GM18951 (cell line): Measurements from ENCODE around the gene ZNF524.

ENCODE experiments used
- POLR2A ChIP-seq: IDR thresholded peaks from 4 replicates; pipeline ENCODE4 v1.6.1; 2011; ENCODE audit warnings: mild to moderate bottlenecking; ENCODE audit not compliant: insufficient read length, insufficient read depth; ENCODE audit errors: extremely low read depth
- in situ Hi-C: fragments of 300-500 bp; cut with MboI; formaldehyde crosslinking; loops from one replicate; pipeline ENCODE4 v1.12.0; 2022; ENCODE audit warnings: low sequenced_read_pairs, mixed read lengths, inconsistent platforms; ENCODE audit not compliant: unreplicated experiment

The ZNF524 gene

DNA sequence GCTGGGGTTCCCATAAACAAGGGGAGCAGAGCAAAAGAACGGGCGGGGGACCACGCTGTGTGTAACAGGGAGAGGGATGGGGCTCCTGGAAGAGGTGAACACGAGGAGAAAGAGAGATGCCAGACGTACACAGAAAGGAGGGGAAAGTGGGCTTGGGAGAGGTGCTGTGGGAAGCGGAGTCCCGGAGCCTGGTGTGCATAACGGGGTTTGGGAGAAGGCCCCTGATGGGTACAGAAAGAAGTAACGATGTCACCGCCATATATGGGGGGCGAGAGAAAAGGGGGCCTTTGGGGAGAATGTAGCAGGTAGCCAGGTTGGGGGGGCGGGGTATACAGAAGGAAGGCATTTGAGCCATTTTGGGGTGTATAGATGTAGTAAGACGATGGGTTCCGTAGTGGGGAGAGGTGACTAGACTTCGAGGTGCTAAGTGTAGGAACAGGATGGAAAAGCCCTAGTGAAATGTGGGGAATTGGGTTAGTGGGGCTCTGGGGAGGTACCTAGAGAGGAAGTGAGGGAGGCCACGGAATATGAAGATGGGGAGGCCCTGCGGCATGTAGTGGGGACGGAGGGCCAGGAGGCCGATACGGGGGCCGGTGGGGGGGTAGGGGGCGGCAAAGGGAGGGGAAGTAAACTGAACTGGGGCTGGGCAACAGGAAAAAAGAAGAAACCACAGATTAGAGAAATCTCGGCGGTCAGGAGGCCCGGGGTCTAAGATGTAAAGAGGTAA is 41.5 kb downstream of the ZNF524 start:
- in situ Hi-C loops = no loop called here
- no peak for TF ChIP-seq POLR2A

DNA sequence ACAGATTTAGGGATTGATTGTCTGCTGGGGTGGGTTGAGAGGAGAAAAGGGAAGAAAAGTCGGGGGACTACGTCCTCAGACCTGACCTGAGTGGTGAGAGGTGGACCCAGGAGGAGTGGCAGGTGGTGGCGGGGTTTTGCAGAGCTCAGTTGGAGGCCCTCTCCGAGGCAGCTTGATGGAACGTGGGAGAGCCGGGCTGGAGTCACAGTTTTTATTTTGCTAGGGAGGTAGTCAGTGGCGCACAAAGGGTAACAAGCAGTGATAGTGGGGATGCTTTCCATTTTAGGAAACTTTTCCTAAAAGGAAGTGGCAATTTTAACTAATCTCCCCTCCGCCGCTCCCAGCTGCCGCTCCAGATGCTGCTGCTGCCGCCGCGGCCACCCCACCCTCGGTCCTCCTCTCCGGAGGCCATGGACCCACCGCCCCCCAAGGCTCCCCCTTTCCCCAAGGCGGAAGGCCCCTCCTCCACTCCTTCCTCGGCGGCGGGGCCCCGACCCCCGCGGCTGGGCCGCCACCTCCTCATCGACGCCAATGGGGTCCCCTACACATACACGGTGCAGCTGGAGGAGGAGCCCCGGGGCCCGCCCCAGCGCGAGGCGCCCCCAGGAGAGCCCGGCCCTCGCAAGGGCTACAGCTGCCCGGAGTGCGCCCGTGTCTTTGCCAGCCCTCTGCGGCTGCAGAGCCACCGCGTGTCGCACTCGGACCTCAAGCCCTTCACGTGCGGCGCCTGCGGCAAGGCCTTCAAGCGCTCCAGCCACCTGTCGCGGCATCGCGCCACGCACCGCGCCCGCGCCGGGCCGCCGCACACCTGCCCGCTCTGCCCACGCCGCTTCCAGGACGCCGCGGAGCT is 42.3 kb downstream of the ZNF524 start:
- in situ Hi-C loops = no loop called here
- peak; percentile 35 for TF ChIP-seq POLR2A

DNA sequence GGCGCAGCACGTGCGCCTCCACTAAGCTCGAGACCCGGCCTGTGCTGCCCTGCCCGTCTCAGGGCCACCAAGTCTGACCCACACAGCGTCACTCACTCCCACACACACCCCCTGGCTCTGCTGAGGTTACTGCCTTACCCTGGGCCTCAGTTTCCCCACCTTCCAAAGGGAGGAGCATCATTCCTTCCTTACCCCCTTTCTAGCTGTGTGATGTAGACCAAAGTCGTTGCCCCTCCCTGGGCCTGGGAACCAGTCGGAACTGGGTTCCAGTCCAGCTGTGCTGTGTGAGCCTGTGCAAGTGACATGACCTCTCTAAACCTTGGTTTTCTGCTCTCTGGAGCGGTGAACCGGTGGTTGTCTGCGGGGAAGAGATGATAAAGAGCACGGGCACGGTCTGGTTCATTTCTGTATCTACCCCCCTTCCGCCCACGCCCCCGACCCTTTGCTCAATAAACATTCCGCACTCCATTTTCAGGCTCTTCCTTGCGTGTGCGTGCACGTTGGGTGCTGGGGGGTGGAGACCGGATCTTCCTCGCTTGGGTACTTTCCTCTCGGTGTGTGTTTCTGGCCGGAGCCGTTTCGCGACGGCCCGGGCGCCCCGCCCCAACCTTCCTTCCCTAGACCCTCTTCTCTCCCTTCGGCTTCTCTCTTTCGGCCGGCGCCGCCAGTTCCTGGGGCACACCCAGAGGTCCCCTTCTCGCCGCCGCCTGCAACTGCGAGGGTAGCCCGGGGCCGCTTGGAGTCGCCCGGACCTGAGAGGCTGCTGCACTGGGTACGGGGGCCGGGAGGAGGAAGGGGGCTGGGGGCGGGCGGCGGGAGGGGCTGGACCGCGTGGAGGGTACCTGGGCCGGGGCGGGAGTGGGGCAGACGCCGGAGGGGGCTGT is 43.2 kb downstream of the ZNF524 start, which contains the start of gene ZNF581:
Gene ZNF581 (plus strand): TSS at position 647 of the 884 bp plus-strand sequence. CDS start 923 bp downstream, outside the sequence.
- in situ Hi-C loops = no loop called here
- peak; percentile 56 for TF ChIP-seq POLR2A

DNA sequence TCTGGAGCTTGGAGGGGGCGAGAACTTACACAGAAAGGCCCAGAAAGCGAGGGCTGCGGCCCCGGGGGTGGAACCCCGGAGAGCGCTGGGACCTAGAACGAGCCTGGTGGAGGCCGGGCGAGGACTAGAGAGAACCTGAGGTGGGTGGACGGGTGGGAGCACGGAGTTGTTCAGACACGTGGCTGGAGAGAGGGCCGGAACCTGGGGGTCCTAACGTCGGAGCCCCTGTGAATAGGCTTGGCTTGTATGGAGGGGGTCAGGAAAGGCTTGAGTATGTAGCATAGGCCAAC is 43.7 kb downstream of the ZNF524 start:
- in situ Hi-C loops = no loop called here
- no peak for TF ChIP-seq POLR2A

DNA sequence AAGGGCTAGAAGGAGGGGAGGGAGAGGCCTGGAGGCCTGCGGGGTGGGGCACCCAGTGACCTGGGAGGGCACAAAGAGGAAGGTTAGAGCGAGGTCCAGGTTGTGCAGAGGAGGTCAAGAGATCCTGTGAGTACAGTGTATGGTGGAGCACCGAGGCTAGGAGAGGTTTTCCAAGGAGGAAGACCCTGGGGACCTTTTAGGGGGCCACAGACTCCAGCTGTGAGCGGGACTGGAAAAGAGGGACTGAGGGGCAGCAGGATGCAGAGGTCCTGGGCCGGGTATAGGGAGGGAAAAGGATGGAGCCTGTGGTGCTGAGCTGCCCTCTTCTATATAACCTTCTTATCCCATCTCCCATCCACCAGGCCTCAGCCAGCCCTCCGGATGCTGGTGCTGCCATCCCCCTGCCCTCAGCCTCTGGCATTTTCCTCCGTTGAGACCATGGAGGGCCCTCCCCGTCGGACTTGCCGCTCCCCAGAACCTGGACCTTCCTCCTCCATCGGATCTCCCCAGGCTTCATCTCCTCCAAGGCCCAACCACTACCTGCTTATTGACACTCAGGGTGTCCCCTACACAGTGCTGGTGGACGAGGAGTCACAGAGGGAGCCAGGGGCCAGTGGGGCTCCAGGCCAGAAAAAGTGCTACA is 44.2 kb downstream of the ZNF524 start:
- in situ Hi-C loops = no loop called here

DNA sequence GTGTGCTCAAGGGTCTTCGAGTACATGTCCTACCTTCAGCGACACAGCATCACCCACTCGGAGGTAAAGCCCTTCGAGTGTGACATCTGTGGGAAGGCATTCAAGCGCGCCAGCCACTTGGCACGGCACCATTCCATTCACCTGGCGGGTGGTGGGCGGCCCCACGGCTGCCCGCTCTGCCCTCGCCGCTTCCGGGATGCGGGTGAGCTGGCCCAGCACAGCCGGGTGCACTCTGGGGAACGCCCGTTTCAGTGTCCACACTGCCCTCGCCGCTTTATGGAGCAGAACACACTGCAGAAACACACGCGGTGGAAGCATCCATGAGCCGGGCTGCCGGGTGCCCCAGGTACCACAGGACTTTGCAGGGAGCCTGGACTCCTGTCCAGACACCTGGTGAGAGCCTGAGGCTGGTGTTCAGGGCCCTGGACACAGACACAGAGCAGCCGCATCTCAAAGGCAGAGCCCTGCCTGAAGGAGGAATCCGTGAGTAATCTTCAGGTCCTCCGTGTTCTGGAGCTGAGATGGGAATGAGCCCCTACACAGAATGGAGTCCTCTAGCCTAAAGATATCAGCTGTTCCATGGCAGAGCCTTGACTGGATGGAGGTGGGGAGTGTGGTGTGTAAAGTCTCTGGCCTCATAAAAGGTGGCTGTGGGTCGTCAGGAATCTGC is 44.9 kb downstream of the ZNF524 start:
- no peak for TF ChIP-seq POLR2A
- in situ Hi-C loops = no loop called here

More for the DNA sequence above, 44.2 kb downstream of the ZNF524 start:
- TF ChIP-seq POLR2A = no peak

DNA sequence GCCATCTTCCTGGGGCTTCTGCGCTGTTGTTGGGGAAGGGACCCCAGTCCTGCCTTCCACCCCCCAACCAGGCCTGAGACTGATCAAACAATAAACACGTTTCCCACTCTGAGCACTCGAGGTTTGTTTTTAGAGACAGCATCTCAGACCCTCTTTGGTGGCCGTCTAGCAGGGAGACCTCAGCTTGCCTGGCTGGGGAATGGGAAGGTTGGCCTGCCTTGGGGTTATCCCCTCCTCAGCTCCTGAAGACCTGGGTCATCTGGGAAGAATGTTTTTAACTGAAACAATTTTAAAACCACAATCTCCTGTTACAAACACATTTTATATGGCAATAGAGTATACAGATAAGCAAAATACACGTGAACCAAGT is 45.4 kb downstream of the ZNF524 start:
- in situ Hi-C loops = no loop called here
- no peak for TF ChIP-seq POLR2A

DNA sequence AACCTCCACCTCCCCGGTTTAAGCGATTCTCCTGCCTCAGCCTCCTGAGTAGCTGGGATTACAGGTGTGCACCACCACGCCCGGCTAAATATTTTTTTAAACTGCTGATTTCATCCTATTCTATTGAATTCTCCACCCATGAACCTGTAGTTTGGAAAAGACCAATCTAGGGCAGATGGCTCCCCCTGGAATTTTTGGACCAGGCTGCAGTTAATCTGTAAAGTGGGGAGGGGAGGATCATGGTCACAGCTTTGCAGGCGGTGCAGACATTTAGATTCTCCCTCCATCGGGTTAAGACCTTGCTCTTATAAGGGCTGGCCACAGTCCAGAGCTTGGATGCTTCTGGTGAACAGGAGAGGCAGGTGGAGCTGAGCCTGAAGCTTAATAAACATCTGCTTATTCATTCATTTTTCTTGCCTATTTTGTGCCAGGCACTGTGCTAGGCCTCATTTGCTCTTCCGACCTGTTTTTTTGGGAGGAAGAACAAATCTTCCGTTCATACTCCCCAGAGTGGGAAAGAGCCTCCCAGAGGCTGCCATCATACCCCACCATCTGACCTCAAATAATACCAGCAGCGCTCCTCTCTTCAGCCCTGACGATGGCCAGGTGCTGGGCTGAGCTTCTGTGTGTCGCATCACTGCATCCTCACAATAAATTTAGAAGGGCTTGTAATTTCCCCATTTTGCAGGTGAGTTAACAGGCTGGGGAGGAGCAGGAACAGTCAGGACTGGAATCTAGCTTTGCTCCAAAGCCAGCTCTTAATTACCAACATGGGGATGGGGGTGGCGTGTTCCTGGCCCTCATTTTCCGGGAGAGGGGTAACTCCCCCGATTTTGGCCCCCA is 47.0 kb downstream of the ZNF524 start:
- TF ChIP-seq POLR2A = no peak
- in situ Hi-C loops = no loop called here

DNA sequence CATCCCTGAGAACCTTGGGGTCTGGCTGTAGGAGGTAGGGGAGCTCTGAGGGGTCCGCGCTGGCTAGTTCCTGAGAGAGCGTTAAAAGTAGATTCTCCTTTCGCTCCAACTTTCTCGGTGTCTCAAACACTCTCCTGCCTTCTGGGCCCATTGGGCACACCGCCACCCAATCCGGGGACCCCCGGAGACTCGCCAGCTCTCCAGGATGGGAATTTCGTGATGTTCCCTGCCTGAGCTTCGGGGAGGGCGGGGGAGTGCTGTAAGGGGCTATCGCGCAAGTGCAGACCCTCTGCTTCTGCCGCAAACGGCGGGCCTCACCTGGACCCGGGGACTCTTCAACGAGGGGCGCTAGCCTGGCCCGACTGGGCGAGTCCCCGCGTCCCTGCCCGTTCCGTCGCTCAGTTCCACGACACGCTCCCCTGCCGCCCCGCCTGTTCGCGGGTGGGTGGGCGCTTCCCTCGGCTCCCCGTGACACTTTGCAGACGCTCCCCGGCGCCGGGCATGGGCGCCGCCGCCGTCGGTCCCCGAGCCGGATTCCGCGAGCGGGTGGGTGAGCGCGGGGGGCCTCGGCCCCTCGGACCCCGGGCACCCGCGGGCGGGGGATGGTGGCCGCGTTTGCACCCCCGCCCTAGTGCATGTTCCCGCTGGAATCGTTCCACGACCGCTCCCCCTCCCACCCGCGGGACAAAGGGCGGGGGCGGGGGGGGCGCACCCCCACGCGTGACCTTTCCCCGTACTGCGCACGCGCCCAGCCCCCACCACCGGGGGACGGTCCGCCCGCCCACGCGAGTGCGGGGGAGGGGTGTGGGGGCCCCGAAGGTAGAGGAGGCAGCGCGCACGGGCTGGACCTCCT is 47.9 kb downstream of the ZNF524 start, which contains the start of gene CCDC106:
Gene CCDC106 (plus strand): TSS at position 481 of the 853 bp plus-strand sequence. CDS start 835 bp downstream, outside the sequence.
- peak; percentile 55 for TF ChIP-seq POLR2A
- in situ Hi-C loops = no loop called here

DNA sequence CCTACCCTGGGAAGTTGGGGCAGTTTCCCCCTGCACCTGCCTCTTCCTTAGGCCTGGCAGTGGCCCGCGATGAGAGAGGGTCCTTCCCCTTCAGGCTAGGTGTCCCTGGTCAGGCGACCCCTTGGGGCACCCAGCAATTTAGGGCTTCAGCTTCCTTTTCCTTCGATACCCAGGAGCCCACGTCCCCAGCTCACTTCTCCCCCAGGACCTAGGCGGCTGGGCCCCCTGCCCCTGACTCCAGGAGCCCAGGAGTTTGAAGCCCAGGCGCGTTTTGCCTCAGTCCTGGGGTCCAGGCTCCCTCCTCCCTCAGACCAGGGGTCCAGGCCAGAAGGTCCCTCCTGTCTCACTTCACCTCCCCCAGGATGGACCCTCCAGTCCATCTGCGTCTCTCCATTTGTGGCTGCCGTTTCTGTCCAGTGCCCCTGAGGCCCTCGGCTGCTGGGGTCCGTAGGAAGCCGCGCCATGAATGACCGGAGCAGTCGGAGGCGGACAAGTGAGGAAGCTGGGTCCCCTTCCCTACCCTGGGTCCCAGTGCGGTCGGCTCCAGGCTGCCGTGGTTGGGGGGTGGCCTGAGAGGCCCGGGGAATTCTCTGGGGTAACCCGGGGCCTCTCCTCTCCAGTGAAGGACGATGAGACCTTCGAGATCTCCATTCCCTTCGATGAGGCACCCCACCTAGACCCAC is 48.6 kb downstream of the ZNF524 start:
- TF ChIP-seq POLR2A = no peak
- in situ Hi-C loops = no loop called here
